Loucy (cell line): ENCODE measurements around the gene ESYT2.

Experiments
- H2AFZ ChIP-seq: fragments of 200-600 bp; sonication (generic); 2 replicates; pipeline ENCODE4 v1.6.0; 2016; ENCODE audit warnings: antibody characterized with exemption, mild to moderate bottlenecking, low read length, moderate library complexity
- H3F3A ChIP-seq: fragments of 200-600 bp; 2 replicates; pipeline ENCODE4 v1.6.0; 2016; ENCODE audit warnings: antibody characterized with exemption, low read depth, mild to moderate bottlenecking
- H3K27me3 ChIP-seq: fragments of 200-600 bp; sonication (generic); 2 replicates; pipeline ENCODE4 v1.6.1; 2014; ENCODE audit warnings: low read length, mild to moderate bottlenecking; ENCODE audit not compliant: insufficient read depth, poor library complexity, severe bottlenecking
- H3K36me3 ChIP-seq: fragments of 200-600 bp; sonication (generic); 2 replicates; pipeline ENCODE4 v1.6.1; 2016; ENCODE audit warnings: low read length; ENCODE audit not compliant: insufficient read depth
- H3K4me1 ChIP-seq: fragments of 200-600 bp; sonication (generic); 2 replicates; pipeline ENCODE4 v1.5.1; 2014; ENCODE audit warnings: low read length, mild to moderate bottlenecking; ENCODE audit not compliant: insufficient read depth, poor library complexity, severe bottlenecking
- H3K4me2 ChIP-seq: fragments of 200-600 bp; sonication (generic); 2 replicates; pipeline ENCODE4 v1.6.0; 2014; ENCODE audit warnings: antibody characterized with exemption, low read length, low read depth, mild to moderate bottlenecking; ENCODE audit not compliant: poor library complexity, severe bottlenecking
- H3K4me3 ChIP-seq: fragments of 200-600 bp; sonication (generic); 2 replicates; pipeline ENCODE4 v1.5.1; 2014; ENCODE audit warnings: low read length, mild to moderate bottlenecking, mixed read lengths; ENCODE audit not compliant: poor library complexity, severe bottlenecking
- H3K79me2 ChIP-seq: fragments of 200-600 bp; sonication (generic); 2 replicates; pipeline ENCODE4 v1.6.1; 2014; ENCODE audit warnings: low read length; ENCODE audit not compliant: insufficient read depth
- H3K9ac ChIP-seq: fragments of 200-600 bp; sonication (generic); 2 replicates; pipeline ENCODE4 v1.6.0; 2014; ENCODE audit warnings: mild to moderate bottlenecking, low read depth, low read length, moderate library complexity; ENCODE audit not compliant: poor library complexity, severe bottlenecking
- H3K9me2 ChIP-seq: fragments of 200-600 bp; sonication (generic); replicated peaks from 2 replicates; pipeline ENCODE4 v1.6.1; 2016; ENCODE audit warnings: low read depth, low read length, mixed read lengths
- H3K9me3 ChIP-seq: fragments of 200-600 bp; sonication (generic); 2 replicates; pipeline ENCODE4 v1.6.1; 2014; ENCODE audit warnings: mild to moderate bottlenecking, antibody characterized with exemption, low read length, low read depth; ENCODE audit not compliant: insufficient read depth
- H4K20me1 ChIP-seq: fragments of 200-600 bp; sonication (generic); 2 replicates; pipeline ENCODE4 v1.6.0; 2014; ENCODE audit warnings: antibody characterized with exemption, low read length, mild to moderate bottlenecking; ENCODE audit not compliant: insufficient read depth, poor library complexity, severe bottlenecking
- CTCF ChIP-seq: fragments of 200-600 bp; sonication (generic); conservative IDR thresholded peaks from 2 replicates; pipeline ENCODE4 v1.5.1; 2014; ENCODE audit warnings: mild to moderate bottlenecking, antibody characterized with exemption, low read length
- EZH2phosphoT487 ChIP-seq: fragments of 200-600 bp; IDR thresholded peaks from 2 replicates; pipeline ENCODE4 v1.6.1; 2018; ENCODE audit warnings: antibody characterized with exemption, mild to moderate bottlenecking, moderate library complexity, borderline replicate concordance

ESYT2 gene

GRCh38 chr7:158869876-158870275 is 40.6 kb upstream of the ESYT2 start:
- TF ChIP-seq EZH2phosphoT487 (no peak), CTCF (no peak)
- Histone ChIP-seq H3K79me2 (no peaks in the 10 kb centered on the region), H3K4me2 (no peak overlapping the region), H3K9me3 (no peaks in the 10 kb centered on the region), H3K9ac (no peak overlapping the region), H3K27me3 (no peaks in the 10 kb centered on the region), H3F3A (no peaks in the 10 kb centered on the region), H3K4me1 (peaks cover 19% of the 10 kb centered on the region), H3K9me2 (no peaks in the 10 kb centered on the region), H4K20me1 (no peaks in the 10 kb centered on the region), H3K4me3 (no peak overlapping the region), H2AFZ (no peak overlapping the region), H3K36me3 (no peaks in the 10 kb centered on the region)

GRCh38 chr7:158868764-158869410 is 39.6 kb upstream of the ESYT2 start:
- TF ChIP-seq EZH2phosphoT487 (no peak), CTCF (no peak)
- Histone ChIP-seq H3K79me2 (no peaks in the 10 kb centered on the region), H3K27me3 (no peaks in the 10 kb centered on the region), H3K4me1 (peaks cover 22% of the 10 kb centered on the region), H4K20me1 (no peaks in the 10 kb centered on the region), H3K36me3 (no peaks in the 10 kb centered on the region), H2AFZ (no peak overlapping the region), H3K4me2 (no peak overlapping the region), H3K4me3 (no peak overlapping the region), H3F3A (no peaks in the 10 kb centered on the region), H3K9me3 (no peaks in the 10 kb centered on the region), H3K9ac (no peak overlapping the region), H3K9me2 (no peaks in the 10 kb centered on the region)

- TF ChIP-seq CTCF (no peak), EZH2phosphoT487 (no peak)
- no peaks in the 10 kb centered on the region for H3F3A ChIP-seq
- no peaks in the 10 kb centered on the region for H3K9me2 ChIP-seq
- H3K4me1 ChIP-seq: peaks cover 22% of the 10 kb centered on the region
- H3K9me3 ChIP-seq: no peaks in the 10 kb centered on the region
- H3K4me2 ChIP-seq: no peak overlapping the region
- no peaks in the 10 kb centered on the region for H3K27me3 ChIP-seq
- H3K4me3 ChIP-seq: no peak overlapping the region
- no peak overlapping the region for H3K9ac ChIP-seq
- H2AFZ ChIP-seq: no peak overlapping the region
- no peaks in the 10 kb centered on the region for H4K20me1 ChIP-seq
- H3K36me3 ChIP-seq: no peaks in the 10 kb centered on the region
- H3K79me2 ChIP-seq: no peaks in the 10 kb centered on the region
Observed at GRCh38 chr7:158867214-158867984, 38.1 kb upstream of the ESYT2 start.
